Naive thymus-derived CD4-positive, alpha-beta T cell (primary cell): ENCODE measurements around the gene FPR3. TPM values are rescaled to one million over a fixed set of nuclear protein-coding genes. Genes with fewer than 3 reads are reported as not detected.

Experiments
- ATAC-seq: fragments of 150-1000 bp; cut with Tn5 transposase; 2 replicates; pipeline ENCODE4 v1.10.0; 2021; ENCODE audit warnings: mild to moderate bottlenecking, moderate library complexity
- CTCF ChIA-PET: fragments of 350-600 bp; sonication (Branson Sonifier 250); formaldehyde crosslinking; loops from one replicate; lab custom pipeline; 2021; ENCODE audit warnings: antibody characterized with exemption; lab: Charles Lee
- POLR2A ChIA-PET: fragments of 350-600 bp; sonication (Branson Sonifier 250); formaldehyde crosslinking; loops from one replicate; lab custom pipeline; 2021; ENCODE audit warnings: antibody characterized with exemption, inconsistent platforms; lab: Charles Lee
- DNase-seq, 9 donors: peaks; one replicate each; pipeline versions ENCODE4 v3.0.0 to v3.0.0-alpha.2; 2020 to 2022; ENCODE audit warnings: mixed read lengths in 1 of 9
- H3K27ac ChIP-seq: one replicate; pipeline ENCODE4 v1.7.0; 2013; ENCODE audit warnings: mild to moderate bottlenecking, low read depth, low read length, moderate library complexity
- H3K27me3 ChIP-seq, 2 donors: one replicate each; pipeline ENCODE4 v1.7.0; 2013; ENCODE audit warnings: low read length in 2 of 2, mild to moderate bottlenecking in 2 of 2, moderate library complexity in 2 of 2; ENCODE audit not compliant: control insufficient read depth in 2 of 2, insufficient read depth in 2 of 2
- H3K36me3 ChIP-seq, 3 experiments: 1 replicate in 2 of 3; 2 replicates in 1 of 3; pipeline ENCODE4 v1.7.0; 2013; ENCODE audit warnings: low read length in 3 of 3, mild to moderate bottlenecking in 3 of 3, moderate library complexity in 1 of 3; ENCODE audit not compliant: insufficient read depth in 3 of 3, control insufficient read depth in 2 of 3
- H3K4me1 ChIP-seq, 2 donors: one replicate each; pipeline ENCODE4 v1.7.0; 2013; ENCODE audit warnings: low read length in 2 of 2, mild to moderate bottlenecking in 2 of 2, moderate library complexity in 1 of 2; ENCODE audit not compliant: control insufficient read depth in 2 of 2, insufficient read depth in 2 of 2
- H3K4me3 ChIP-seq: 2 replicates; pipeline ENCODE4 v1.7.0; 2013; ENCODE audit warnings: mild to moderate bottlenecking, low read length
- H3K9me3 ChIP-seq, 3 experiments: 1 replicate in 2 of 3; 2 replicates in 1 of 3; pipeline ENCODE4 v1.7.0; 2013; ENCODE audit warnings: low read length in 3 of 3; ENCODE audit not compliant: control insufficient read depth in 2 of 3
- H3K27ac Mint-ChIP-seq, 9 donors: one replicate each; pipeline ENCODE4 v1.8.0; 2020 to 2022; ENCODE audit warnings: mixed read lengths in 9 of 9, mild to moderate bottlenecking in 8 of 9, moderate library complexity in 5 of 9, inconsistent platforms in 2 of 9
- H3K27me3 Mint-ChIP-seq, 5 donors: one replicate each; pipeline ENCODE4 v1.8.0; 2021 to 2022; ENCODE audit warnings: mixed read lengths in 5 of 5, mild to moderate bottlenecking in 1 of 5
- H3K36me3 Mint-ChIP-seq, 5 donors: one replicate each; pipeline ENCODE4 v1.8.0; 2020 to 2022; ENCODE audit warnings: mixed read lengths in 5 of 5, mild to moderate bottlenecking in 3 of 5, inconsistent platforms in 1 of 5
- H3K4me1 Mint-ChIP-seq, 7 donors: one replicate each; pipeline ENCODE4 v1.8.0; 2020 to 2022; ENCODE audit warnings: mixed read lengths in 7 of 7, mild to moderate bottlenecking in 3 of 7, inconsistent platforms in 1 of 7
- H3K4me3 Mint-ChIP-seq, 10 donors: one replicate each; pipeline ENCODE4 v1.8.0; 2020 to 2022; ENCODE audit warnings: mild to moderate bottlenecking in 10 of 10, mixed read lengths in 10 of 10, moderate library complexity in 6 of 10, inconsistent platforms in 2 of 10
- H3K9me3 Mint-ChIP-seq, 11 donors: one replicate each; pipeline ENCODE4 v1.8.0; 2020 to 2022; ENCODE audit warnings: mixed read lengths in 11 of 11, mild to moderate bottlenecking in 4 of 11, inconsistent platforms in 1 of 11, moderate library complexity in 1 of 11
- intact Hi-C, 2 donors: fragments of 100-400 bp; cut with micrococcal nuclease; formaldehyde crosslinking; loops; one replicate each; pipeline ENCODE4 v1.15.1; 2023
- polyA plus RNA-seq, 2 donors: library from polyadenylated mRNA; unstranded; fragments of 300-500 nt; fragmentation: Illumina TruSeq; gene quantifications; one replicate each; pipeline ENCODE4 v1.2.3, GENCODE V29; 2021
- total RNA-seq, 6 experiments: library from RNA in 5 of 6; stranded (reverse) in 5 of 6; gene quantifications; 1 replicate in 5 of 6; 2 replicates in 1 of 6; pipeline ENCODE4 v1.2.3 and lab custom pipeline; 2021 to 2026

The FPR3 gene, protein sequence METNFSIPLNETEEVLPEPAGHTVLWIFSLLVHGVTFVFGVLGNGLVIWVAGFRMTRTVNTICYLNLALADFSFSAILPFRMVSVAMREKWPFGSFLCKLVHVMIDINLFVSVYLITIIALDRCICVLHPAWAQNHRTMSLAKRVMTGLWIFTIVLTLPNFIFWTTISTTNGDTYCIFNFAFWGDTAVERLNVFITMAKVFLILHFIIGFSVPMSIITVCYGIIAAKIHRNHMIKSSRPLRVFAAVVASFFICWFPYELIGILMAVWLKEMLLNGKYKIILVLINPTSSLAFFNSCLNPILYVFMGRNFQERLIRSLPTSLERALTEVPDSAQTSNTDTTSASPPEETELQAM
- total RNA-seq: 1 to 10 TPM in 2 of 5 experiments, under 1 TPM in 2, not detected in 1; 0.13 to 5.1 (median 3.0) TPM
- polyA plus RNA-seq: not detected
- not detected for total RNA-seq (lab: John Stamatoyannopoulos, UW)

DNA sequence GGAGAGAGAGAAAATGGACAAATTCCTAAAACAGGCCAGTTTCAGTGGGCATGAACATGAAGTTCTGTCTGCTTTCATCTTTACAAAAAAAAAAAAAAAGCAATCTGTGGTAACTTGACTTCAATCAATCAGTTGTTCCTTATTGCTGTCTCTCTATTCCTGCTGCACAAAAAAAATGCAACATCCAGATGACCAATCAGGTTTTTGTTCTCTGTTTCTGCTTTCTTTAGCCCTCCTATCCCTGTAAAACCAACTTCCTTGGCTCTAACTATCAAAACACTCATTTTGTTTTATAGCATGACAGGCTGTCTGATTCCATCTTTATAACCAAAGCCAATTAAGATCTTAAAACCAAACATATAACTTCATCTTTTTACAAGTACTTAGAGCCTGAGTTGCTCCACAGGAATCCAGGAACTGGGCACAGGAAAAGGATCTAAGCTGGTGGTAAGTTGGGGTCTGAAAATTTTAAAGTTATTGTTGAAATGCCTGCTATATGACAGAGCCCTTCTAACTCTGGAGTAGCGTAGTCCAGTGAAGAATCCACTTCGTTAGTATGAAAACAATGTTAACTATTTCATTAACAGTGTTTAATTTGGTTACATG is at the start of gene FPR3:
Gene FPR3, plus strand, starts transcription at position 273 of the 606 bp plus-strand sequence. CDS start 28,592 bp downstream, outside the sequence.
- no peaks in the 10 kb centered on the region for H3K36me3 ChIP-seq
- H3K4me1 Mint-ChIP-seq: no peaks in the 10 kb centered on the region
- intact Hi-C loops: no loop called here
- no peaks in the 10 kb centered on the region for H3K27me3 ChIP-seq
- CTCF ChIA-PET: no interaction called here
- H3K27ac Mint-ChIP-seq: no peak within 1 kb of the TSS
- ATAC-seq (no peak), DNase-seq (no peak)
- no peak within 1 kb of the TSS for H3K4me3 ChIP-seq
- no peaks in the 10 kb centered on the region for H3K9me3 ChIP-seq
- peaks cover 8 to 65% (median 14%) of the 10 kb centered on the region in 11 donors for H3K9me3 Mint-ChIP-seq
- POLR2A ChIA-PET: no interaction called here
- no peaks in the 10 kb centered on the region for H3K4me1 ChIP-seq
- H3K27ac ChIP-seq: no peak within 1 kb of the TSS
- no peak within 1 kb of the TSS for H3K4me3 Mint-ChIP-seq
- peaks cover 0 to 39% (median 30%) of the 10 kb centered on the region in 5 donors for H3K27me3 Mint-ChIP-seq
- peaks cover 0 to 14% (median 4%) of the 10 kb centered on the region in 5 donors for H3K36me3 Mint-ChIP-seq

DNA sequence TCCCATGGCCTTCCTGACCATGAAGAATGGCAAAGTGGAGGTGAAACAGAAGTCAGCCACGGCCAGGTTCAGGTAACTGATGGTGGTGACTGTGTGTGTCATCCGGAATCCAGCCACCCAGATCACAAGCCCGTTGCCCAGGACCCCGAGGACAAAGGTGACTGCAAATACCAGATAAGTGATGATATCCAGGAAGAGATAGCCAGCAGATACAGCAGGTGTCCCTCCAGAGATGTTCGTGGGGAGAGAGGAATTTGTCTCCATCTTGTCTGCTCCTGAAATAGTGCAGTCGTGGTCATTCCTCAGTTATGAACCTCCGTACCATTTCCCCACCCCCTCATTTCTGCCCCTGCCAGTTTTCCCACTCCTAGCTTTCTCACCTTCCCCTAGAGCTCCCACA is 48.2 kb upstream of the FPR3 start:
- H3K4me3 Mint-ChIP-seq: no peak overlapping the region
- ATAC-seq: no peak

DNA sequence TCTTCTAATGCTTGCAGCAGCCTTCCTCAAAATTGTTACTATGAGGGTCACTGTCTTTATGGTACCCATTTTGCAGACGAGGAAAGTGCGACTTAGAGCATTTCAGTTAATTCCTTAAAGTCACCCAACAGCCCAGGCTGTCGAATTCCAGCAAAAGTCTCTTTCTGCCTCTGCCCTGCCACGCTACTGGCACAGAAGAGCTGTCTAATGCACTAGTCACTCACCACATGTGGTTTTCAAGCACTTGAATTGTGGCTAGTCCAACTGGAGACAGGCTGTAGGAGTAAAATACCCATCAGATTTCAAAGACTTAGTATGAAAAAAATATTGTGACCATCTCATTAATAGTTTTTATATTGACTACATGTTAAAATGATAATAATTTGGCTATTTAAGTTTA is 45.0 kb upstream of the FPR3 start:
- Histone ChIP-seq H3K4me1 (no peaks in the 10 kb centered on the region), H3K9me3 (no peaks in the 10 kb centered on the region), H3K27ac (no peak overlapping the region), H3K36me3 (no peaks in the 10 kb centered on the region), H3K4me3 (no peak overlapping the region), H3K27me3 (no peaks in the 10 kb centered on the region)
- H3K36me3 Mint-ChIP-seq: peaks cover 0 to 3% (median 0%) of the 10 kb centered on the region in 5 donors
- no peak for ATAC-seq
- peaks cover 0 to 14% (median 2%) of the 10 kb centered on the region in 11 donors for H3K9me3 Mint-ChIP-seq
- DNase-seq: no peak
- intact Hi-C loops: no loop called here
- no peak overlapping the region for H3K4me3 Mint-ChIP-seq
- ChIA-PET POLR2A (no interaction called here), CTCF (no interaction called here)
- no peak overlapping the region for H3K27ac Mint-ChIP-seq
- H3K27me3 Mint-ChIP-seq: peaks cover 0 to 11% (median 7%) of the 10 kb centered on the region in 5 donors
- no peaks in the 10 kb centered on the region for H3K4me1 Mint-ChIP-seq

More for the DNA sequence above, 48.2 kb upstream of the FPR3 start:
- H3K27ac Mint-ChIP-seq: no peak overlapping the region
- no peaks in the 10 kb centered on the region for H3K36me3 ChIP-seq
- intact Hi-C loops: no loop called here
- no peak for DNase-seq
- H3K9me3 ChIP-seq: no peaks in the 10 kb centered on the region
- H3K4me1 ChIP-seq: no peaks in the 10 kb centered on the region
- H3K9me3 Mint-ChIP-seq: peaks cover 0 to 14% (median 2%) of the 10 kb centered on the region in 11 donors
- peaks cover 0 to 16% (median 7%) of the 10 kb centered on the region in 5 donors for H3K27me3 Mint-ChIP-seq
- H3K36me3 Mint-ChIP-seq: peaks cover 0 to 3% (median 0%) of the 10 kb centered on the region in 5 donors
- H3K4me3 ChIP-seq: no peak overlapping the region
- CTCF ChIA-PET: no interaction called here
- no peak overlapping the region for H3K27ac ChIP-seq
- H3K27me3 ChIP-seq: no peaks in the 10 kb centered on the region
- POLR2A ChIA-PET: no interaction called here
- no peaks in the 10 kb centered on the region for H3K4me1 Mint-ChIP-seq

DNA sequence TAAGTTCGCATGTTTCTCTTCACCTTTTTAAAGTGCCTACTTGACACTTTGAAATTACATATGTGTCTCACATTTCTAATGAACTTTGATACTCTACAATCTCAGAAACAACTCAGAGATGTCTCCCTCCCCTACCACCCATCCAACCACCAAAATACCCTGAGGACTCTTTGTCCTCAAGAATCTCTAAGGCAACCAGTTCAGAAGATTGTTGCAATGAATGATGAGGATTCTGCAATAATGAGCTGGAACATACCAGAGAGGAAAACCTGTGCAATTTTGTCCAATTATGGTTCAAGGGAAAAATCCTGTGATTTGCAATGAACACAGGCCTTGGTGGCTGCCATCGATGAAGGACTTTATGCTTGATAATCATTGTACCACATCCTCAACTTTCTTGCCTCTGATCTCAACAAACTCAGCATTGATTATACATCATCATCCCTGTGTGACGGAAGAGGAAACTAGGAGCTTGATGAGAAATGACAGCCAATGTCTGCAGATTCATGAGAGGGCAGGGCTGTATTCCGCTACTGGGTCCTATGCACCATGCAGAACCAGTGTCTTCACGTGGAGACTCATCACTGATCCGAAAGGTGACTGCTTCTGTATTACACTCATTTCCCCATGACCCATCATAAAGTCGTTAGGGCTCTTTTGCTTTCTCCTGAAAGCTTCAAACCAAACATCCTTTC is 44.4 kb upstream of the FPR3 start:
- ATAC-seq: peak; percentile 39
- Histone ChIP-seq H3K27ac (no peak overlapping the region), H3K36me3 (no peaks in the 10 kb centered on the region), H3K9me3 (no peaks in the 10 kb centered on the region), H3K4me3 (no peak overlapping the region), H3K27me3 (no peaks in the 10 kb centered on the region), H3K4me1 (no peaks in the 10 kb centered on the region)
- H3K4me3 Mint-ChIP-seq: no peak overlapping the region
- H3K27ac Mint-ChIP-seq: no peak overlapping the region
- H3K4me1 Mint-ChIP-seq: no peaks in the 10 kb centered on the region
- ChIA-PET CTCF (no interaction called here), POLR2A (no interaction called here)
- peaks cover 0 to 19% (median 2%) of the 10 kb centered on the region in 11 donors for H3K9me3 Mint-ChIP-seq
- peaks cover 0 to 5% (median 0%) of the 10 kb centered on the region in 5 donors for H3K36me3 Mint-ChIP-seq
- intact Hi-C loops: no loop called here
- H3K27me3 Mint-ChIP-seq: peaks cover 0 to 12% (median 6%) of the 10 kb centered on the region in 5 donors
- no peak for DNase-seq

DNA sequence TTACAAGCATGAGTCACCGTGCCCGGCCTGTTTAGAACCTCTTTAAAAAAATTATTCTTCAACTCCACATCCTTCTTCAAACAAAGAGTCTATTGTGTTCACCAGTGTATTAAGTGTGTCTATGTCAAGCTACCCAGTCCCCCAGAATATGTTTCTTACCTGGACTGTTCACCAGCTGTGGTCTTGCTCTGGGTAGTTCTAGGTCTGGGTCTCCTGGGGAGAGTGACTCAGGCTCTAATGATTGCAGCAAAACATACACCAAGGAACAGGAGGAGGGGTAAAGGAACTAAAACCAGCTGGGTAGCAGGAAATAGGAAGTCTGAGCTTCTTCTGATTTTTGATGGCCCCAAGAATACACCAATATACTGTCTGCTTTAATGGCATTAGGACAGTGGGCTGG is 43.3 kb upstream of the FPR3 start, which contains the start of gene FPR1:
Gene FPR1, minus strand, starts transcription at position 224 of the 400 bp plus-strand sequence. CDS start 4,884 bp downstream, outside the sequence.
- DNase-seq (no peak), ATAC-seq (peak; percentile 83)
- no peak within 1 kb of the TSS for H3K27ac ChIP-seq
- intact Hi-C loops: no loop called here
- H3K36me3 Mint-ChIP-seq: peaks cover 0 to 8% (median 0%) of the 10 kb centered on the region in 5 donors
- CTCF ChIA-PET: no interaction called here
- H3K9me3 Mint-ChIP-seq: peaks cover 0 to 18% (median 3%) of the 10 kb centered on the region in 11 donors
- H3K4me1 Mint-ChIP-seq: no peaks in the 10 kb centered on the region
- peaks cover 0 to 19% (median 4%) of the 10 kb centered on the region in 5 donors for H3K27me3 Mint-ChIP-seq
- H3K27ac Mint-ChIP-seq: no peak within 1 kb of the TSS
- no peak within 1 kb of the TSS for H3K4me3 ChIP-seq
- H3K4me3 Mint-ChIP-seq: no peak within 1 kb of the TSS
- no peaks in the 10 kb centered on the region for H3K27me3 ChIP-seq
- H3K36me3 ChIP-seq: no peaks in the 10 kb centered on the region
- H3K4me1 ChIP-seq: no peaks in the 10 kb centered on the region
- POLR2A ChIA-PET: no interaction called here
- H3K9me3 ChIP-seq: no peaks in the 10 kb centered on the region

DNA sequence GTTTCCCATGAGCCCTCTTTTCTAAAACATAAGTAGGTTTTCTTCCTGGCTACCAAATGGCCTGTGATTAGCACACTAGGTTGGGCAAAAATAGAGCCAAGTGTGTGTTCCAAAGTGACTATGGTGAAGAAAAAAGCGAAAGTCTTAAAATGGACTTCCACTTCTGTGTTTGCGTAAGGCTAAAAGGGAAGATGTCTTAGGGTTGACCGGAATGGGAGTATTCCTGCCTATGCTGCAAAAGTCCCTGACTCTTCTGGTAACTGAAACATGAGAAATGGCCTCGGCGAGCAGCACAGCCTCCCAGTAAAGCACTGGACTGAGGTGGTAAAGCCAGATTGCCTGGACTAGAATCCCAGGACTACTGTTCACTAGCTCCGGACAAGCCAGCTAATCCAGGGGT is 40.8 kb upstream of the FPR3 start:
- H3K4me3 Mint-ChIP-seq: no peak overlapping the region
- ATAC-seq (peak; percentile 57), DNase-seq (no peak)
- H3K27ac ChIP-seq: no peak overlapping the region
- H3K4me1 Mint-ChIP-seq: no peaks in the 10 kb centered on the region
- no peaks in the 10 kb centered on the region for H3K9me3 ChIP-seq
- H3K27ac Mint-ChIP-seq: no peak overlapping the region
- peaks cover 0 to 7% (median 0%) of the 10 kb centered on the region in 5 donors for H3K36me3 Mint-ChIP-seq
- no peaks in the 10 kb centered on the region for H3K27me3 ChIP-seq
- H3K27me3 Mint-ChIP-seq: peaks cover 0 to 21% (median 0%) of the 10 kb centered on the region in 5 donors
- H3K4me1 ChIP-seq: no peaks in the 10 kb centered on the region
- intact Hi-C loops: no loop called here
- H3K36me3 ChIP-seq: no peaks in the 10 kb centered on the region
- H3K4me3 ChIP-seq: no peak overlapping the region
- H3K9me3 Mint-ChIP-seq: peaks cover 0 to 15% (median 4%) of the 10 kb centered on the region in 11 donors
- ChIA-PET CTCF (no interaction called here), POLR2A (no interaction called here)
